Measurements from ENCODE around the gene YIF1A.
"Not testable (repeated sequence)": the region's sequence is repeated elsewhere in the genome, so short reads cannot be mapped to it uniquely, and the experiment has no call there.

Gene YIF1A

DNA sequence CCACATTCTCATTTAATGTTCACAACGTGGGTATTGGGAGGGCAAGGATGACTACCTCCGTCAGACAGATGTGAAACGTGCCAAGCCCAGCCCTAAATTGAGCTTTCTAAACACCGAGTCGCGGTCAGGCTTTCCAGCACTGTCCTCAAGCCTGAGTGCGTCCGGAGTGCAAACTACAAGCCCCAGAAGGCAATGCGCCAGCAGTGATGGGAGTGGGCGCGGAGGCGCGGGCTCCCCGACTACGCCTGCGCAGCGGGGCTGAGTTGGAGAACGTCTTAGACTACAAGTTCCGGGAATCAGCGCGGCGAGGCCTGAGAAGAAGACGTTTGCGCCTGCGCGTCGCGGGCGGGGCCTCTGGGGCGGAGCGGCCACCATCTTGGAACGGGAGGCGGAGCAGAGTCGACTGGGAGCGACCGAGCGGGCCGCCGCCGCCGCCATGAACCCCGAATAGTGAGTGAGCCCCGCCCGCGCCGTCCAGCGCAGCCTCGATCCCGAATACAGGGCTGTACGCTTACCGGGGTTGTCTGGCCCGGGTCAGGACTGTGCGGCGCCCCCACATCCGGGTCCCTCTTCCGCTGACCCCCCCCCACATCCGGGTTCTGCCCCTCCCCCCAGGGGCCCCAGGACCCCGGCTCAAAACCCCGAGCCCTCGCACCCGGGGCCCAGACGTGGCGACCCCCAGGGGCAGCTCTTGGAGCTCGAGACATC lies 20.5 kb downstream of the YIF1A start, which contains the start of gene RAB1B:
TSS of gene RAB1B (plus strand) at position 396 of the 708 bp plus-strand sequence. CDS start at position 437, 41 bp downstream.
- DNase-seq: peak; percentile 100

DNA sequence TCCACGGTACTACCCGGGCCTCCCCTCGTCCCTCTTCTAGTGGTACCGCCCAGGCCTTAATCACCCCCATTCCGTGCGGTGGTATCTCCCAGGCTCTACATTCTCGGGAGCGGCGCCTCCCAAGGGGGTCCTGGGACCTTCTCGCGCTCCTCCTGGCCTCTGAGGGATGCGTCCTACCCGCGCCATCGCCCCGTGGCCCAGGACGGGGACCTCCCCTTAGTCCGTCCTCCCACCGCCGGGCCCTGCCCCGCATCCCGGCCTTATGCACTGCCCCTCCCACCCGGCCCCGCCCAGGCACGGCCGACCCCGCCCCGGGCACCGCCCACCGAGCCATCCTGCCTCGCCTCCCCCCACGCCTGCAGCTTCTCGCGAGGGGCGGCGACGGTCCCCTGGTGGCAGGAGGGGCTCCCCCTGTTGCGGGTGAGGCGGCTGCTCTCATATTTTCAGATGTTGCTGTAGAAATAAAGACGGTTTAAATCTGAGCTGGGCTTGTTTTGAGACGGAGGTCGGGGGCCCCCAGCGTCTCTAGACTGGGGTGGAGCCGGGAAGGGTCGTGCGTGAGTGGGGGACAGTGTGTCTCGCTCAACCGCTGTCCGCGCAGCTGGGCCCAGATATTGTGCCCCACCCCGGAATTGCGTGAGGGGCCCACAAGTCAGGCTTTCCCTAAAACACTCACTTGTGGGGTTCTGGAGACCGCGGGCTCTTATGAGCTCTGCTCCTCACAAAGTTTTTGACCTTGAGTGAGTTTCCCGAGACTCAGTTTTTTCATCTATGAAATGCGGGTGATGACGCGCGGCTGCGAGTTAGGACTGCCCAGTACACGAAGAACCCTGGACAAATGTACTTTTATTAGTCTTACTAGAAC lies 21.3 kb downstream of the YIF1A start:
- peak; percentile 72 to 84 for DNase-seq

DNA sequence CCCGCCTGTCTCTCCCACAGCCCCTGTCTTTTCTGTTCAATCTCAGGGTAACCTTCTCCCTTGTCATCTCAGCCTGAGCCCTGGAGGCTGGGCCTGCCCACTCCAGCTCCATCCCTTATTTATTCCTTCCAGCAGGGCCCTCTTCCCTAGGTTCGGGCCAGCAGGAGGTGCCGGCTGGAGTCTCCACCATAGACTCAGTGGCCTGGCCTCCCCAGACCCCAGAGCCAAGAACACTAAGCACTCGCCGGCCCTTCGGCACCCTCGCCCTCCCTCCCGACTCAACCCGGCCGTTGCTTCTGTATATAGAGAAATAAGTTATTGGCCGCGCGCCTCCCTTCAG lies 21.9 kb downstream of the YIF1A start:
- DNase-seq: no peak

DNA sequence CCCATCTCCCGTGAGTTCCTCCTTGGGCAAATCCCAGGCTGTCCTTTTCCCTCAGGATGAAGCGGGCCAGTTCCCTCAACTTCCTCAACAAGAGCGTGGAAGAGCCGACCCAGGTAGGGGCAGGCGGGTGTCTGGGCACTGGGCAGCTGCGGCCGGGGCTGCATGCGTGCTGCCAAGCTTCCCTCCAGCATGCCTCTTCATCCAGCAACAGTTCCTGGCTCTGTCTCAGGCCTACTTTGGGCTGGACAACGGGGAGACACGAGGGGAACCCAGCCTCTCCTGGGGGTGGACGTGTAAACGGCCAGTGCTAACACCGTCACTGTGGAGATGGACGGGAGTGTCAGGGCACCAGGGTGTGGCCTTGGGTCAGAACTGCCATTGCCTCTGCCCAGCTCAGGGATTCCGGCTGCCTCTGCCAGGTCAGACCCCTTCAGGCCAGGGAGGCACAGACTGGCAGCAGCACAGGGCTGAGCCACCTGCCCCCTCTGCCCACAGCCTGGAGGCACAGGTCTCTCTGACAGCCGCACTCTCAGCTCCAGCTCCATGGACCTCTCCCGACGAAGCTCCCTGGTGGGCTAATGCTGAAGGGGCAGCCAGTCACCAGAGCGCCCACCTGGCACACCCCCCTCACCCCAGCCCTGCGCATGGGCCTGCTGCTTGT lies 22.4 kb downstream of the YIF1A start:
- no peak for DNase-seq

DNA sequence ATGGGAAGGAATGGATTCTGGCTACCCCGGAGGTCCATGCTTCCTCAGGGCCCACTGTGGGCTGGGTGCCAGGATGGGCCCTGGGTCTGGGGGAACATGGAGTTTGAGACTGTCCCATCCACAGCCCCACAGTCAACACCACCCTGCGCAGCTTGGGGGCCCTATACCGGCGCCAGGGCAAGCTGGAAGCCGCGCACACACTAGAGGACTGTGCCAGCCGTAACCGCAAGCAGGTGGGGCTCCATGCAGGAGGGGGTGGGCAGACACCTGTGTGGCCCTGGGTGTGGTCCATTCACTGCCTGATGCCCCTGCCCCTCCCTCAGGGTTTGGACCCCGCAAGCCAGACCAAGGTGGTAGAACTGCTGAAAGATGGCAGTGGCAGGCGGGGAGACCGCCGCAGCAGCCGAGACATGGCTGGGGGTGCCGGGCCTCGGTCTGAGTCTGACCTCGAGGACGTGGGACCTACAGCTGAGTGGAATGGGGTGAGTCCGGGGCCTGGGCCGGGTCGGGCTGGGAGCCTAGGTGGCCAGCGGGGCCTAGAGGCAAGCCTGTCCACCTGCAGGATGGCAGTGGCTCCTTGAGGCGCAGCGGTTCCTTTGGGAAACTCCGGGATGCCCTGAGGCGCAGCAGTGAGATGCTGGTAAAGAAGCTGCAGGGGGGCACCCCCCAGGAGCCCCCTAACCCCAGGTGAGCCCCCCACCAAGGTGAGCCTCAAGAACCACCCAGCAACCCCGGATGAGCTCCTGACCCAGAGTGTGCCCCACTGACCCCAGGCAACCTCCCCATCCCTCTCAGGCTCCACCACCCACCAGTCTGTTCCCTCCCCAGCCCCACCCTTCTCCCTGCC lies 23.2 kb downstream of the YIF1A start:
- no peak for DNase-seq

DNA sequence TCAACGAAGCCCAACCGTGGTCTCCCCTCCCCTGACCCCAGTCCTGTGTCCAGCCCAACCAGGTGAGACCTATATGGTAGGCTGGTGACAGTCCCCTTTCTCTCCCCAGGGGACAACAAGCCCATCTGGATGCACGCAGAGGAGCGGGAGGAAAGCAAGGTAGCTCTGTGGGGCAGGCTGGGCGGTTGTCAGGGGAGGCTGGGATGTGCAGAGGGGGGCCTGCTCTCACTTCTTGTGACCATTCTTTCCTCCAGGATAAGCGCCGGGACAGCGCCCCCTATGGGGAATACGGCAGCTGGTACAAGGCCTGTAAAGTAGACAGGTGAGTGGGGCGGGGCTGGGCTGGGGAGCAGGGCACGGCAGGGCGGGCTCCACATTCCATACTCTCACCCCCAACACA lies 24.0 kb downstream of the YIF1A start:
- DNase-seq: no peak

DNA sequence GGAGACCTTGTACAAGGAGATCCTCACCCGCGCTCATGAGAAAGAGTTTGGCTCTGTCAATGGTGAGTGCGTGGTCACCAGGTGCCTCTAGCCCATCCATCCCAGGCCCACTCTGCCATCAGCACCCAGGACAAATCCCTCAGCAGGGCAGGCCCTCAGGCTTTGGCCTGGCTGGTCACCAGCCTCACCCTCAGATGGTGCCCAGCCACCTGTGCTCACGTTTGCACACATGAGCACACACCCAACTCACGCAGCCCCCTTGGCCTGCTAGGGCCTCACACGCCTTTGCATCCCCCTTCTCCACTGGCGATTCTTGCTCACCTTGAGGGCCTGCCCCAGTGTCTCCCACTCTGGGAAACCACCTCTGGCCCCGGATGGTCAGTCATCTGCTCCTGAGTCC lies 24.6 kb downstream of the YIF1A start:
- no peak for DNase-seq

DNA sequence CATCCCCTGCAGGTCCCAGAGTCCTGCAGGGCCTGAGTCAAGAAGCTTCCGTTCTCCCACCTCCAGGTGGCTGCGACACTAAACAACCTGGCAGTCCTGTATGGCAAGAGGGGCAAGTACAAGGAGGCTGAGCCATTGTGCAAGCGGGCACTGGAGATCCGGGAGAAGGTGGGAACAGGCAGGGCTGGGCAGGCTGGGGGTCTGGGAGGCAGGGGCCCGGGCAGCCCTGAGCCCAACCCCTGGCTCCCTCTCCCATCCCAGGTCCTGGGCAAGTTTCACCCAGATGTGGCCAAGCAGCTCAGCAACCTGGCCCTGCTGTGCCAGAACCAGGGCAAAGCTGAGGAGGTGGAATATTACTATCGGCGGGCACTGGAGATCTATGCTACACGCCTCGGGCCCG lies 25.2 kb downstream of the YIF1A start:
- DNase-seq: no peak

DNA sequence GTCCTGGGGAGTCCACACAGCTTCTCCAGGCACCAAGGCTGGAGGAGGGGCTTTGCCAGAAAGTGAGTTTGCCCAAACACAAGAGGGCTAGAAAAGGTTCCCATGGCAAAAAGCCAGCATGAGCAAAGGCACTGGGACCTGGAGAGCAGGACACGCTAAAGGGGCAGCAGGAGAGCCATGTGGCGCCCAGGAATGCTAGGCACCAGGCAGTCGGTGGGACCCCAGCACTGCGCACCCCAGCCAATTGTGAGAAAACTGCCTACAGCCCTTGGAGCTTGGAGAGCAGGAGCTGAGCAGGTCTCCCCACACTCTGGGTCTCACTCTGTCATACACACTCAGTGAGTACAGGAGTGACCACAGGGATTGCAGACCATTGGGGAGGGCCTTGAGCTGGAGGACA lies 25.7 kb downstream of the YIF1A start:
- DNase-seq: no peak

DNA sequence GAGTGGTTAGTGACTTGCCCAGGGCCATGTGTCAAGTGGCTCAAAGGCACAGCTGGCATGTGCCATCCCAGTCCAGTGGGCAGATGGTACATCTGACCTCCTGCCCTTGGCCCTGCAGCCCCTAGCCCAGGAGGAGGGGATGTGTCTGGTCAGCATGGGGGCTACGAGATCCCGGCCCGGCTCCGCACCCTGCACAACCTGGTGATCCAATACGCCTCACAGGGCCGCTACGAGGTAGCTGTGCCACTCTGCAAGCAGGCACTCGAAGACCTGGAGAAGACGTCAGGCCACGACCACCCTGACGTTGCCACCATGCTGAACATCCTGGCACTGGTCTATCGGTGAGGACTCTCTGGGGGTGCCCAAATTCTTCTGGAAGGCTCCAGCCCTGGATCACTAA lies 26.2 kb downstream of the YIF1A start:
- no peak for DNase-seq

DNA sequence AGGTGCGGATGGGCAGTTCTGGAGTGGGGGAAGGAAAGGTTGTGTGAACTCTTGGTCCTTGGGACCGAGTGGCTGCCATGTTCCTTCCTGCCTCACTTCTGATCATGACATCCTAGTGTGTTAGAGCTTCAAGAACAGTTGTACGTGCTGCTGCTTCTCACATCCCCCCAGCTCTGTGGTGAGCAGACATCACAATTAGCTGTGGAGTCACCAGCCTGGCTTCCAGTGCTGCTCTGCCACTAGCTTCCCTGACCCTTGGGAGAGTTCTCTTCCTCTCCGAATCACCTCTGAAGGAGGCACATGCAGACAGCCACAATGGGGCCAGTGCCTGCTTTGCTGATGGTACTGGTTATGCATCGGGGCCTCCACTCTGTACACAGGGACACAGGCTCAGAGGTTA lies 26.8 kb downstream of the YIF1A start:
- DNase-seq: no peak

DNA sequence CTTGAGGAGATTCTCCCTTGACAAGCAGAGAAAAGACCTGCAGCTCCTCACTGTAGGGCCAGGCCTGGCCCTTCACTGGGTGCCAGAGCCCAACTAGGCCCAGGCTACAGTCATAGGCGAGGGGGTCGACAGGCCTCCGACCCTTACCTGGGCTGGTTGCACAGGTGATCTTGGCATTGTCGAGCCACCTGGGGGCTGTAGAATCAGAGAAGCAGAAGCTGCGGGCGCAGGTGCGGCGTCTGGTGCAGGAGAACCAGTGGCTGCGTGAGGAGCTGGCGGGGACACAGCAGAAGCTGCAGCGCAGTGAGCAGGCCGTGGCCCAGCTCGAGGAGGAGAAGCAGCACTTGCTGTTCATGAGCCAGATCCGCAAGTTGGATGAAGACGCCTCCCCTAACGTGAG lies 27.4 kb downstream of the YIF1A start:
- no peak for DNase-seq

DNA sequence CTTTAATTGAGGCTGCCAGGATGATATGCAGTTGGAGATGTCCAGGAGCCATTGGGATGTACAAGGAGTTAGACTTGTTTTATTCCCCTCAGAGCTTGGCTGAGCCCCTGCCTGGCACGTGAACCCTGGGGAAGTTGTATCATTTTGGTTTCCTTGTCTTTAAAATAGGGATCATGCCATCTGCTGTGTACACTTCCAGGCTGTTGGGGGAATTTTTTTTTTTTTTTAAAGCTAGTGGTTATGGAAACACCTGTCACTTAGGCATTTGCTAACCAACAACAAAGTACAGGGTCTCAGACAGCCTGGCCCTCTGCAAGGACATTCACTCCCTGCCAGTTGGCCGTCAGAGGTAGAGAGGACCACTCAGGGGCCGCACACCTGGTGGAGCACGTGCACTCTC lies 29.0 kb downstream of the YIF1A start:
- DNase-seq: no peak

DNA sequence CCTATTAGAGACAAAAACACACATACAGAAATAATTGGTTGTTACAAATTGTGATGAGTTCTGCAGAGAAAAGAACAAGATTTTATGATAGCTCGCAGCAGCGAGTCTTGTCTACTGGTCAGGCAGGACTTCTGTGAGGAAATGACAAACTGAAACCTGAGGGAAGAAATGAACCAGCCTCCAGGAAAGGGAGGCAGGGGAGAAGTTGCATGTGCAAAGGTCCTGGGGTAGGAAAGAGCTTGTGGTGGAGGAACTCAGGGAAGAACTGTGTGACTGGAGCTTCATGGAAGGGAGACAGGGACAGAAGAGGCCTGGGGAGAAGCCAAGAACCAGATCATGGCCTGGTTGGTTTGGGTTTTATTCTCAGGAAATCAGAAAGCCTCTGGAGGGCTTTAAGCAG lies 29.7 kb downstream of the YIF1A start:
- no peak for DNase-seq

DNA sequence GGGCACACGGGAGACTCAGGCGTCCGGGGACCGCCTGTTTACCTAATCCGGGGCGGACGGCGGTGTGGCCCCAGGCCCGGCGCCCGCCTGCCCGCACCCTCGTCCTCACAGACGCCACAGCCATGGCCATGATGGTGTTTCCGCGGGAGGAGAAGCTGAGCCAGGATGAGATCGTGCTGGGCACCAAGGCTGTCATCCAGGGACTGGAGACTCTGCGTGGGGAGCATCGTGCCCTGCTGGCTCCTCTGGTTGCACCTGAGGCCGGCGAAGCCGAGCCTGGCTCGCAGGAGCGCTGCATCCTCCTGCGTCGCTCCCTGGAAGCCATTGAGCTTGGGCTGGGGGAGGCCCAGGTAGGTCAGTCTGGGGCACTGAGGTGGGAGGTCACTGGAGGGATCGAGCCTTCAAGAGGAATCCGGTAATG lies 30.5 kb downstream of the YIF1A start:
- no peak for DNase-seq

DNA sequence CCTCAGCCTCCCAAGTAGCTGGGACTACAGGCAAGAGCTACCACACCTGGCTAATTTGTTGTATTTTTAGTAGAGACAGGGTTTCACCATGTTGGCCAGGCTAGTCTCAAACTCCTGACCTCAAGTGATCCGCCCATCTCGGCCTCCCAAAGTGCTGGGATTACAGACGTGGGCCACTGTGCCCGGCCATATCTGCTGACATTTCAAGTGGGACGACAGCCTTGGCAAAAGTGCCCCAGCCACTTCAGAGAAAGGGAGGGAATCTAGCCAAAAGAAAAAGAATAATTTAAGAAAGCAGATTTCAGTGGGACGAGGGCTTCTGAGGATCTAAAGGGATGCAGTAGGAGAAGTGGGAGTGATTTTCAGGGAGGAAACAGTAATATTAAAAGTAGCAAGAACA lies 35.9 kb downstream of the YIF1A start:
- DNase-seq: not testable (repeated sequence)

DNA sequence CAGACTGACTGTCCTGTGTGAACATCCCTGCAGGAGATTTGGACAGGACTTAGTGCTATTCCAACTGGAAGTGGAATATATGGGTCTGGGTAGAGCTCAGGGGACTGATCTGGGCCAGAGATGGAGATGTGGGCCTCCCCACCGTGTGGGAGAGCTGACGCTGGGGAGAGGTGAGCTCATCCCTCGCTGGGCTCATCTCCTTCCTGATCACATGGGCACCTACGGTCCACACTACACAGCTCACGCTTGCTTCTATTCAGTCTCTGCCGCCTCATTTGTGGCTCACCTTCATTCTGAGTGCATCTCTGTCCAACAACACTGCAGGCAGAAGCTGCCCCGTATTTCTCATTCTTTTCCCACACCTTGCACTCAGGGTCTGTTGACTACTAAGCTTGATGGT lies 37.1 kb downstream of the YIF1A start:
- DNase-seq: no peak

DNA sequence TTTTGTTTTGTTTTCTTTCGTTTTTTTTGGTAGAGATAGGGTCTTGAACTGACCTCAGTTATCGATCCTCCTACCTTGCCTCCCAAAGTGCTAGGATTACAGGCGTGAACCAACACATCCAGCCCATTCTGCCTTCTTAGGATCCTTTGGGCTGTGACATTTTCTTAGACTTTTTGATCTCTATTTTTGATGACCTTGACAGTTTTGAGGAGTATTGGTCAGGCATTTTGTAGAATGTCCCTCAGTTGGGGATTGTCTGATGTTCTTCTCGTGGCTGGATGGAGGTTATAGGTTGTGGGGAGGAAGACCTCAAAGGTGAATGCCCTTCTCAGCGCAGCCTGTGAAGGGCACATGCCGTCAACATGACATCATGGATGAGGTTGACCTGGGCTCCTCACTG lies 40.0 kb downstream of the YIF1A start:
- no peak for DNase-seq

DNA sequence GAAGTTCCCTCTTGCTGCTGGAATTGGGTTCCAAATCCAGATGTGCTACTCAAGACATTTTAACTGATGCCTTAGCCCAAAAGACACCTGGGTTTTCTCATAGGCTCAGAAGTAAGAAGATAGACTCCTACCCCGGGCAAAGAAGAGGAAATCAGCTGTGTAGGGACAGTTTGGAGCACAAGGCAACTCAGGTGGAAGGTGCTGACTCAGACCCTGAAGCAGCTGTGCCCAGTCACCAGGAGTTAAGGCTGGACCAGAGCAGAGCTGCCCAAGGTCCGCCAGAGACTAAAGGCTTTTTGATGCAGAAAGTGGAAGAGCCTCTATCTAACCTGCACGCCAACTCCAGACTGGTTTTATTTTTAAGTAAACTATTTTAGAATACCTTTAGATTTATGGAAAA lies 41.1 kb downstream of the YIF1A start:
- DNase-seq: no peak

DNA sequence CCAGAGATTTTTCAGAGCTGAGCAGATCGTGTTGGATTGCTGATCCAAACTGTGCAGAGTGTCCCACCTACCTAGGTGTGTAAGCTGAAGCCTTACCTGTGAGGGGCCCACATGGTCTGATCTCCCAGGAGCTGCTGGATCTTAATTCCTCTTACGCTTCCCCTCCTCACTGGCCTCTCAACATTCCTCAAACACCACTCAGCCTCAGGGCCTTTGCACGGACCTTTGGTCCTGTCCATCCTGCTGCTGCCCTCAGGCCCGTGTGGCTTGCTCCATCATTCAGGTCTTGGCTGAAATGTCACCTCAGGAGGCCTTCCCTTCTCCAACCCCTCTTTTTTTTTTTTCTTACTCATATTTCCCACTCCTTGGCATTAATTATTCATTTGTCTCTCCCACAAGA lies 41.6 kb downstream of the YIF1A start:
- no peak for DNase-seq

DNA sequence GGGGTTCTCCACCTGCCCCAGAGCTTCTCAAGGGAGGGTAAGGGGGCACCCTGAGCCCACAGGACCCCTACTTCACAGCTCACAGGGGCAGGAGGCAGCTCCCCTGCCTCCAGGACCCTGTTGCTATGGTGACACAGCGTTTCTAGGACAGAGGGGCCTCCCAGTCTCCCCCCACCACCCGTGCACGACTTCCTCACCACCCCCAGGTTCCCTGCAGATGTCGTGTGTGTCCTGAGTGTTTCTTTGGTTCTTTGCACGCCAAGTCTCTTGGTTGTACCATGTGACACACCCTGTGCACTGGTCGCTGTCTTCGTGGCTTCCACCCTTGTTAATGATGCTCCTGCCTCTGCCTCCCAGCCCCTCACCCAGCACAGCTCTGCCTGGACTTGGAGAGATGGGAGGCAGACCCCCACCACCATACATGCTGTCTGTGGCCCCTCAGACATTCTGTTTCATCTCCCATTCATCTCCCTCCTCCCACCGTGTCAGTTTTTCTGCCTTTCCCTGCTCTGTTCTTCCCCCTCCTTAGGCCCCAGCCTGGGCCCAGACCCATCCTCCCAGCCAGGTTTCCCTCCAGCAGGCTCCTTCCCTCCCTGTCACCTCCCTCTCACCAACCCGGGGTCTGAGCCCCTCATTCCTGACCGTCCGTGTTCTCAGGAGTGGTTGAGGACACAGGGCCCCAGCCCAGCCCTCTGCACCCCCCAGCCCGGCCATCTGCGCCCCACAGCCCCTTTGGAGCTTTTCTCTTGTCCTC lies 45.0 kb downstream of the YIF1A start:
- no peak for DNase-seq
